ENCODE measurements around the gene BLM. TPM values are rescaled to one million over a fixed set of nuclear protein-coding genes. Genes with fewer than 3 reads are reported as not detected.
"Not testable (repeated sequence)": the region's sequence is repeated elsewhere in the genome, so short reads cannot be mapped to it uniquely, and the experiment has no call there.

Gene BLM
- total RNA-seq, 1 donor from 2014 or later, result 66.4 TPM

DNA sequence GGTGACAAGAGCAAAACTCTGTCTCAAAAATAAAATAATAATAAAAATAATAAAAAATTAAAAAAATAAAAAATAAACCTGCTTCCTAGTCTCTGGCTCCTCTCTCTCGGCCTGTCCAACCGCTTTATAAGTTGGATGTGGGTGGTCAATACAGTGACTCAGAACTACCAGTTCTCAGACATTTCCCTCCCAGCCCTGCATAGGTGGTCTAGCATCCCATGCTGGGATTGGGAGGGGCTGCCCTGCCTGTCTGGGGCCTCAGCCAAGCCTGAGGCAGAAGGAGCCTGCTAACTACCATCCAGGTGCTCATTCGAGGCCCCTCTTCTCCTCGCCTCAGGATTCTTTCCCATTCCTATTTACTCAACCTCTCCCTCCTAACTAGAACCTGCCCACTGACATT is 33.3 kb upstream of the BLM start:
- Mint-ChIP-seq H3K4me3 (no peak overlapping the region), H3K9me3 (no peaks in the 10 kb centered on the region), H3K36me3 (ENCODE audit: low read depth) (peaks cover 4% of the 10 kb centered on the region), H3K4me1 (peaks cover 61% of the 10 kb centered on the region), H3K27ac (no peak overlapping the region), H3K27me3 (no peaks in the 10 kb centered on the region)
- DNase-seq, result no peak
- intact Hi-C loops (cut with micrococcal nuclease), result no loop called here

DNA sequence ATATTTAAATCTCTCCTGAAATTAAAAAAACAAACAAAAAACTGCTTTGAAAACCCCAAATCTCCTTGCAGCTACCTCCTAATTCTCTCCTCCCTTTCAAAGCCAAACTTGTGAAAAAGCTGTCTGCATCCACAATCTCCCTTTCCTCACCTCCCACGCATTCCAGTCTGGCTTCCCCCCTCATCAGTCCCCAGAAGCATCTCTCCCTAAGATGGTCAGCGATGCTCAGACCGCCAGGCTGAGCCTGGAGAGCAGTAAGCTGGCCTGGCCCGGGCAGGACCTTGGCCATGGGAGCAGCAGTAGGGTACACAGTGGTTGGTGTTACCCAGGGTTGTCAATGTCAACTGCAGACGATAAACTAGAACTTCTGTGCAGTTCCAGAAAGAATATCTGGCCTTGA is 32.9 kb upstream of the BLM start:
- Mint-ChIP-seq H3K4me1 (peaks cover 58% of the 10 kb centered on the region), H3K9me3 (no peaks in the 10 kb centered on the region), H3K36me3 (ENCODE audit: low read depth) (peaks cover 4% of the 10 kb centered on the region), H3K4me3 (no peak overlapping the region), H3K27me3 (no peaks in the 10 kb centered on the region), H3K27ac (peak overlapping the region; percentile 77)
- DNase-seq, result no peak
- intact Hi-C loops (cut with micrococcal nuclease), result no loop called here

DNA sequence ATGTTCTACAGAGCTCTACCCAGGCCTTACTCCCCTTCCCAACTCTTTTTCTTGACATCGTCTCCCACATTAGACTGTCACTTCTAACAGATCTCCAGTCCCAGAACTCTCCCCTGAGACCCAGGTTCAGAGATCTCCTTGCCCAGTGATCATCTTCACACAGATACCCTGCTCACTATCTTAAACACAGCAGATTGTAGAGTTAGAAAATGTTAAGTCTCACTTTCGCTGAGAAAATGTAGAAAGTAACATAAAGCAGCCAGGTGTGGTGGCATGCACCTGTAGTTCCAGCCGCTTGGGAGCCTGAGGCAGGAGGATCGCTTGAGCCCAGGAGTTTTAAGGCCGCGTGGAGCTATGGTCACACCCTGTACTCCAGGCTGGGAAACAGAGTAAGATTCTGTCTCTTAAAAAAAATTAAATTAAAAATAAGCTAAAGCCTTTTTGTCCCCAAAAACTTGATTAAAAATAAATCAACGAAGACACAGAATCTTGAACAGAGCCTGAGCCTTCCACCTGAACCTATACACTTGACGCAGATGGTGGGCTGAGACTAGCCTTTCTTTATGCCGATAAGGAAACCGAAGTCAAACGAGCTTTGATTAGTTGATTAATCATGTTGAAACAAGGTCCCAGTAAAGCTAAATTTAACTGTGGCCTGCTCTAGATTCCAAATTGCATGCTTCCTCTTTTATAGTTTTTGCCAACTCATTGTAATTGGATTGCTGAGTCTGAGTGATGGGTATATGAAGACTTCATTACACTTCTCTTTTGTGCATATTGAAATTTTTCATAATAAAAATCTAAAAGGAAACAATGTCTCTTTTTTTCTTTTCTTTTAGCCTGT is 31.3 kb upstream of the BLM start:
- H3K4me3 Mint-ChIP-seq, result peak overlapping the region; percentile 2
- H3K27me3 Mint-ChIP-seq, result no peaks in the 10 kb centered on the region
- intact Hi-C loops (cut with micrococcal nuclease), result loop anchor here (1.0 to 2.0 kb wide), 5 partner anchors 8 to 111 kb away; partner anchors contain the start of gene BLM

GRCh38 chr15:90686435-90687218 is 30.5 kb upstream of the BLM start:
- H3K27ac Mint-ChIP-seq, result peak overlapping the region; percentile 96
- H3K27me3 Mint-ChIP-seq, result no peaks in the 10 kb centered on the region
- intact Hi-C loops (cut with micrococcal nuclease), result loop anchor here (1.0 to 2.0 kb wide), 5 partner anchors 8 to 112 kb away; partner anchors contain the start of gene BLM
- peaks cover 47% of the 10 kb centered on the region for H3K4me1 Mint-ChIP-seq
- H3K9me3 Mint-ChIP-seq, result no peaks in the 10 kb centered on the region
- DNase-seq, result peak; percentile 87
- H3K36me3 Mint-ChIP-seq (ENCODE audit: low read depth), result peaks cover 4% of the 10 kb centered on the region
- H3K4me3 Mint-ChIP-seq, result peak overlapping the region; percentile 58

More for the DNA sequence above, 31.3 kb upstream of the BLM start:
- Mint-ChIP-seq H3K27ac (peak overlapping the region; percentile 96), H3K4me1 (peaks cover 49% of the 10 kb centered on the region), H3K9me3 (no peaks in the 10 kb centered on the region), H3K36me3 (ENCODE audit: low read depth) (peaks cover 4% of the 10 kb centered on the region)
- DNase-seq, result no peak

GRCh38 chr15:90689326-90689961 is 27.7 kb upstream of the BLM start:
- intact Hi-C loops (cut with micrococcal nuclease); H3K36me3 Mint-ChIP-seq (ENCODE audit: low read depth); H3K27ac Mint-ChIP-seq: not testable (repeated sequence)

GRCh38 chr15:90690585-90690984 is 26.6 kb upstream of the BLM start:
- no peak for DNase-seq
- Mint-ChIP-seq H3K4me3 (no peak overlapping the region), H3K27me3 (no peaks in the 10 kb centered on the region), H3K9me3 (no peaks in the 10 kb centered on the region), H3K27ac (no peak overlapping the region), H3K36me3 (ENCODE audit: low read depth) (peaks cover 4% of the 10 kb centered on the region), H3K4me1 (peaks cover 49% of the 10 kb centered on the region)
- intact Hi-C loops (cut with micrococcal nuclease), result no loop called here

More at GRCh38 chr15:90689326-90689961, 27.7 kb upstream of the BLM start:
- not testable (repeated sequence) for H3K9me3 Mint-ChIP-seq, H3K4me3 Mint-ChIP-seq, H3K27me3 Mint-ChIP-seq, DNase-seq
- H3K4me1 Mint-ChIP-seq, result peaks cover 52% of the 10 kb centered on the region

- DNase-seq, result no peak
- Mint-ChIP-seq H3K4me3 (no peak overlapping the region), H3K36me3 (ENCODE audit: low read depth) (peaks cover 4% of the 10 kb centered on the region), H3K27ac (peak overlapping the region; percentile 11), H3K4me1 (peaks cover 44% of the 10 kb centered on the region), H3K9me3 (no peaks in the 10 kb centered on the region), H3K27me3 (no peaks in the 10 kb centered on the region)
- intact Hi-C loops (cut with micrococcal nuclease), result no loop called here
These were observed 25.8 kb upstream of the BLM start for GRCh38 chr15:90691369-90691768.

- peaks cover 42% of the 10 kb centered on the region for H3K4me1 Mint-ChIP-seq
- intact Hi-C loops (cut with micrococcal nuclease), result no loop called here
- no peaks in the 10 kb centered on the region for H3K9me3 Mint-ChIP-seq
- no peak for DNase-seq
- peak overlapping the region; percentile 11 for H3K27ac Mint-ChIP-seq
- H3K4me3 Mint-ChIP-seq, result no peak overlapping the region
- H3K27me3 Mint-ChIP-seq, result no peaks in the 10 kb centered on the region
- peaks cover 4% of the 10 kb centered on the region for H3K36me3 Mint-ChIP-seq (ENCODE audit: low read depth)
These were observed 25.0 kb upstream of the BLM start for GRCh38 chr15:90691982-90692773.

DNA sequence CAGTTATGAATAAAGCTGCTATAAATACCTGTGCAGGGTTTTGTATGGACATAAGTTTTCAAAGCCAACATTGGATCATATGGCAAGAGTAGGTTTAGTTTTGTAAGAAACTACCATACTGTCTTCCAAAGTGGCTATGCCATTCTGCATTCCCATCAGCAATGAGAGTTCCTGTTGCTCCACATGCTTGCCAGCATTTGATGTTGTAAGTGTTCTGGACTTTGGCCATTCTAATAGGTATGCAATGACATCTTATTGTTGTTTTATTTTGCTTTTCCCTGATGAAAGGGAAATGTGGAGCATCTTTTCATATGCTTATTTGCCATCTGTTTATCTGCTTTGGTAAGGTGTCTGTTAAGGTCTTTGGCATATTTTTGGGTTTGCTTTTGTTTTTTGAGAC is 22.2 kb upstream of the BLM start:
- Mint-ChIP-seq H3K27me3 (no peaks in the 10 kb centered on the region), H3K36me3 (ENCODE audit: low read depth) (no peaks in the 10 kb centered on the region), H3K9me3 (no peaks in the 10 kb centered on the region), H3K4me3 (no peak overlapping the region), H3K27ac (no peak overlapping the region), H3K4me1 (peaks cover 38% of the 10 kb centered on the region)
- intact Hi-C loops (cut with micrococcal nuclease), result no loop called here
- DNase-seq, result no peak

- H3K4me3 Mint-ChIP-seq, result peak overlapping the region; percentile 40
- peaks cover 24% of the 10 kb centered on the region for H3K4me1 Mint-ChIP-seq
- peak overlapping the region; percentile 78 for H3K27ac Mint-ChIP-seq
- H3K27me3 Mint-ChIP-seq, result no peaks in the 10 kb centered on the region
- peak; percentile 81 for DNase-seq
- intact Hi-C loops (cut with micrococcal nuclease), result no loop called here
- no peaks in the 10 kb centered on the region for H3K9me3 Mint-ChIP-seq
- peaks cover 5% of the 10 kb centered on the region for H3K36me3 Mint-ChIP-seq (ENCODE audit: low read depth)
These were observed 20.0 kb upstream of the BLM start for GRCh38 chr15:90697175-90697574.

- Mint-ChIP-seq H3K9me3 (peaks cover 6% of the 10 kb centered on the region), H3K36me3 (ENCODE audit: low read depth) (peaks cover 17% of the 10 kb centered on the region), H3K27me3 (no peaks in the 10 kb centered on the region), H3K4me3 (no peak overlapping the region), H3K4me1 (peaks cover 20% of the 10 kb centered on the region), H3K27ac (no peak overlapping the region)
- intact Hi-C loops (cut with micrococcal nuclease), result no loop called here
- DNase-seq, result no peak
These were observed 18.5 kb upstream of the BLM start for GRCh38 chr15:90698629-90699028.

DNA sequence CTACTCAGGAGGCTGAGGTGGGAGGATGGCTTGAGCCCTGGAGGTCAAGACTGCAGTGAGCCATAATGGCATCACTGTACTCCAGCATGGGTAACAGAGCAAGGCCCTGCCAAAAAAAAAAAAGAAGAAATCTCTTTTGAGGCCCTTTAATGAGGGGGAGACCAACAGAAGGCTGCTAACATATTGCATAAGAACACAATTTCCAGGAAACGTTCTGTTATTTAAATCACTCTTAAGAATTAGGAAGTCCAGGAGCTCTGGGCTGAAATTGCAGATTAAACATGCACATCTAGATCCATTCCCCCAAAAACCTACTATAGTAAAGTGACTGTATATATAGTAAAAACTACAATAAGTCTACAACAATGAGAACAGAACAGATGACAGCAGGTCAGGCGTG is 16.1 kb upstream of the BLM start:
- Mint-ChIP-seq H3K27me3 (no peaks in the 10 kb centered on the region), H3K4me1 (peaks cover 11% of the 10 kb centered on the region), H3K36me3 (ENCODE audit: low read depth) (peaks cover 26% of the 10 kb centered on the region), H3K9me3 (peaks cover 6% of the 10 kb centered on the region), H3K27ac (no peak overlapping the region), H3K4me3 (no peak overlapping the region)
- DNase-seq, result no peak
- intact Hi-C loops (cut with micrococcal nuclease), result no loop called here

GRCh38 chr15:90701880-90702630 is 15.1 kb upstream of the BLM start:
- H3K4me1 Mint-ChIP-seq, result peaks cover 7% of the 10 kb centered on the region
- H3K36me3 Mint-ChIP-seq (ENCODE audit: low read depth), result peaks cover 27% of the 10 kb centered on the region
- intact Hi-C loops (cut with micrococcal nuclease), result no loop called here
- no peaks in the 10 kb centered on the region for H3K27me3 Mint-ChIP-seq
- H3K9me3 Mint-ChIP-seq, result peaks cover 6% of the 10 kb centered on the region
- no peak for DNase-seq
- H3K27ac Mint-ChIP-seq, result no peak overlapping the region
- no peak overlapping the region for H3K4me3 Mint-ChIP-seq
